Testis (tissue), 3 donors: ENCODE results near the gene SHB. TPM values are rescaled to one million over a fixed set of nuclear protein-coding genes. Genes with fewer than 3 reads are reported as not detected.

Experiments used
- DNase-seq: peaks from one replicate; pipeline ENCODE4 v3.0.0-alpha.2; 2019
- H3K27ac ChIP-seq, 2 donors: fragments of 200-600 bp; sonication (generic); one replicate each; pipeline ENCODE4 v1.5.1; 2019
- H3K27me3 ChIP-seq: fragments of 200-600 bp; sonication (generic); one replicate; pipeline ENCODE4 v1.5.1; 2019
- H3K36me3 ChIP-seq: fragments of 200-600 bp; sonication (generic); one replicate; pipeline ENCODE4 v1.5.1; 2017; ENCODE audit warnings: low read depth; ENCODE audit errors: missing control alignments
- H3K4me1 ChIP-seq: fragments of 200-600 bp; sonication (generic); one replicate; pipeline ENCODE4 v1.5.1; 2019
- H3K4me3 ChIP-seq, 2 donors: fragments of 200-600 bp; sonication (generic); one replicate each; pipeline ENCODE4 v1.5.1; 2017 to 2019
- H3K9me3 ChIP-seq: fragments of 200-600 bp; sonication (generic); one replicate; pipeline ENCODE4 v1.5.1; 2017
- CTCF ChIP-seq, 3 experiments: fragments of 450-650 bp in 2 of 3; fragments of 200-600 bp in 1 of 3; sonication (generic) in 1 of 3; IDR thresholded peaks; one replicate each; pipeline ENCODE4 v1.5.1; 2016 to 2019; ENCODE audit warnings: antibody characterized with exemption in 3 of 3, mild to moderate bottlenecking in 2 of 3, moderate library complexity in 1 of 3
- POLR2A ChIP-seq: fragments of 450-650 bp; IDR thresholded peaks from one replicate; pipeline ENCODE4 v1.6.1; 2017; ENCODE audit warnings: antibody characterized with exemption, mild to moderate bottlenecking, moderate library complexity
- WGBS, 2 donors: methylation state at CpG; one replicate each; pipeline ENCODE4 v1.1.5; 2018; 5-methylcytosine and 5-hydroxymethylcytosine counted together
- intact Hi-C: fragments of 100-400 bp; cut with DNase I; formaldehyde crosslinking; loops from one replicate; pipeline ENCODE4 v1.15.1; 2023; ENCODE audit warnings: low total_unique reads
- polyA plus RNA-seq: library from polyadenylated mRNA; stranded (reverse); fragments of 350-450 nt; fragmentation: Illumina TruSeq; extraction: RNeasy Lipid Tissue Mini Kit (QIAGEN cat#74804); gene quantifications from one replicate; pipeline ENCODE4 v1.2.3, GENCODE V29; 2014; ENCODE audit warnings: low read depth, low replicate concordance; ENCODE audit not compliant: insufficient read depth
- total RNA-seq, 2 donors: library from RNA; depleted of rRNA; stranded (reverse); fragments of >200 nt; gene quantifications; one replicate each; pipeline ENCODE4 v1.2.3, GENCODE V29; 2016

SHB gene
- total and polyA plus RNA-seq, 3 donors from 2014 or later, result 8.6 to 22.3 (median 21.2) TPM

GRCh38 chr9:37963936-37964739, 104.9 kb downstream of the SHB start:
- 85 to 90% methylated on average over 15 of the region's 15 CpGs for WGBS, 2 donors
- intact Hi-C loops, result no loop called here
- no peaks in the 10 kb centered on the region for H3K36me3 ChIP-seq
- no peak for TF ChIP-seq CTCF (IDR thresholded peaks at IDR 0.05)
- no peak for TF ChIP-seq POLR2A
- H3K27me3 ChIP-seq, result no peaks in the 10 kb centered on the region
- H3K4me3 ChIP-seq, result no peak overlapping the region
- no peaks in the 10 kb centered on the region for H3K9me3 ChIP-seq
- H3K4me1 ChIP-seq, result no peaks in the 10 kb centered on the region
- no peak for DNase-seq
- H3K27ac ChIP-seq, result no peak overlapping the region

- WGBS, 2 donors, result 83 to 85% methylated on average over 3 of the region's 3 CpGs
Measured at GRCh38 chr9:37961351-37961750, 107.7 kb downstream of the SHB start.

GRCh38 chr9:37960631-37961030, 108.4 kb downstream of the SHB start:
- Histone ChIP-seq H3K27ac (no peak overlapping the region), H3K4me3 (no peak overlapping the region), H3K27me3 (no peaks in the 10 kb centered on the region), H3K9me3 (no peaks in the 10 kb centered on the region), H3K4me1 (no peaks in the 10 kb centered on the region), H3K36me3 (no peaks in the 10 kb centered on the region)
- intact Hi-C loops, result no loop called here
- 95% methylated on average over 3 of the region's 3 CpGs for WGBS, 2 donors
- no peak for TF ChIP-seq POLR2A
- DNase-seq, result no peak

More at GRCh38 chr9:37961351-37961750, 107.7 kb downstream of the SHB start:
- intact Hi-C loops, result no loop called here
- no peaks in the 10 kb centered on the region for H3K4me1 ChIP-seq
- no peaks in the 10 kb centered on the region for H3K36me3 ChIP-seq
- no peak for DNase-seq
- H3K27ac ChIP-seq, result no peak overlapping the region
- H3K27me3 ChIP-seq, result no peaks in the 10 kb centered on the region
- no peaks in the 10 kb centered on the region for H3K9me3 ChIP-seq
- no peak for TF ChIP-seq CTCF (IDR thresholded peaks at IDR 0.05)
- no peak for TF ChIP-seq POLR2A
- no peak overlapping the region for H3K4me3 ChIP-seq

GRCh38 chr9:37959976-37960375, 109.1 kb downstream of the SHB start:
- Histone ChIP-seq H3K27ac (no peak overlapping the region), H3K4me1 (no peaks in the 10 kb centered on the region), H3K4me3 (no peak overlapping the region), H3K9me3 (no peaks in the 10 kb centered on the region), H3K27me3 (no peaks in the 10 kb centered on the region), H3K36me3 (no peaks in the 10 kb centered on the region)
- TF ChIP-seq CTCF (IDR thresholded peaks at IDR 0.05), result no peak
- TF ChIP-seq POLR2A, result no peak
- intact Hi-C loops, result loop anchor here (10.0 kb wide), 2 partner anchors 85 to 535 kb away; no protein-coding TSS in a partner anchor
- DNase-seq, result no peak
- 58 to 64% methylated on average over 4 of the region's 4 CpGs for WGBS, 2 donors

GRCh38 chr9:37958154-37958553, 110.9 kb downstream of the SHB start:
- Histone ChIP-seq H3K4me1 (no peaks in the 10 kb centered on the region), H3K9me3 (no peaks in the 10 kb centered on the region), H3K27ac (no peak overlapping the region), H3K27me3 (no peaks in the 10 kb centered on the region), H3K4me3 (no peak overlapping the region), H3K36me3 (no peaks in the 10 kb centered on the region)
- intact Hi-C loops, result loop anchor here (10.0 kb wide), 2 partner anchors 87 to 537 kb away; no protein-coding TSS in a partner anchor
- TF ChIP-seq CTCF (IDR thresholded peaks at IDR 0.05), result no peak
- no peak for TF ChIP-seq POLR2A
- 93 to 95% methylated on average over 9 of the region's 9 CpGs for WGBS, 2 donors
- no peak for DNase-seq
